HK-2 (cell line): ENCODE data around the gene HPGDS.
"Not testable (repeated sequence)": the region's sequence is repeated elsewhere in the genome, so short reads cannot be mapped to it uniquely, and the experiment has no call there.

ENCODE experiments used
- DNase-seq: peaks from one replicate; pipeline ENCODE4 v3.0.0-alpha.2; 2018; ENCODE audit not compliant: unreplicated experiment

Gene HPGDS

DNA sequence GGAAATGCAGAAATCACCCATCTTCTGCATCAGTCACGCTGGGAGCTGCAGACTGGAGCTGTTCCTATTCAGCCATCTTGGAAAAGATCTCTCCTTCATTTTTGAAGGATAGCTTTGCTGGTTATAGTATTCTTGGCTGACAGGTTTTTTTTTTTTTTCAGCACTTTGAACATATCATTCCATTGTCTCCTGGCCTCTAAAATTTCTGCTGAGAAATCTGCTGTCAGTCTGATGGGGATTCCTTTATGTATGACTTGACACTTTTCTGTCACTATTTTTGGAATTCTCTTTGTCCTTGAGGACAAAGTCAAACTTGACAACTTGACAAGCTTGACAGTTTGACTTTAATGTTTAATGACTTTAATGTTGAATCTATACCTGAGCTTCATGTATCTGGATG, 16.8 kb downstream of the HPGDS start:
- DNase-seq = no peak

DNA sequence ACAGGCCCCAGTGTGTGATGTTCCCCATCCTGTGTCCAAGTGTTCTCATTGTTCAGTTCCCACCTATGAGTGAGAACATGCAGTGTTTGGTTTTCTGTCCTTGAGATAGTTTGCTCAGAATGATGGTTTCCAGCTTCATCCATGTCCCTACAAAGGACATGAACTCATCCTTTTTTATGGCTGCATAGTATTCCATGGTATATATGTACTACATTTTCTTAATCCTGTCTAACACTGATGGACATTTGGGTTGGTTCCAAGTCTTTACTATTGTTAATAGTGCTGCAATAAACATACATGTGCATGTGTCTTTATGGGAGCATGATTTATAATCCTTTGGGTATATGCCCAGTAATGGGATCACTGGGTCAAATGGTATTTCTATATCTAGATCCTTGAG, 22.7 kb downstream of the HPGDS start:
- DNase-seq = not testable (repeated sequence)

DNA sequence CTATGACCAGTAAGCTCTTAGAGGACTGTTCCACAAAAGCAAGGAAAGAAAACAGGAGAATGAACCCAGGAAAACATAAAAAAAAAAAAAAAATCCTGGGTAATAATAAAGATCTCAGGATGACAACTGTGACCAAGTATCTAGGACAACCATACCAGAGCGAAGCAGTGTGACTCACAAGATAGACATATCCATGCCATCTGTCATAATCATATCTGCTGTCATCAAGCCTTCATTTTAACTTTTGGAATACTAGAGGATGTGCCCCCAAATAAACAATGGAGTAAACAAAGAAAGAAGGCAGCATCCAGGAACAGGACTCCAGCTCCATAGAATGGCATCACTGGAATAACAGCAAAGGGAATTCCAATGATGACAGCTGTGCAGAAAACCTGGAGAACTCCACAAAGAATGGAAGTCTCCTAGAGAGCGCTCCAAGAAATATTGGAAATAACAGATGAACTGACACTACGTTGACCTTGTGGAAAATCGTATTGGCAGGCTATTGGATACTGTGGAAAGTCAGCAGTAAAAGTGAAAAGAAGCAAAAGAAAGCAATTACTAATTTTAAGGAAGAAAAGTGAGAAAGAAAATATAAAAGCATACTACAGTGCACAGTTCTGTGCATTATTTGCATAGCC, 35.3 kb downstream of the HPGDS start:
- DNase-seq = no peak

DNA sequence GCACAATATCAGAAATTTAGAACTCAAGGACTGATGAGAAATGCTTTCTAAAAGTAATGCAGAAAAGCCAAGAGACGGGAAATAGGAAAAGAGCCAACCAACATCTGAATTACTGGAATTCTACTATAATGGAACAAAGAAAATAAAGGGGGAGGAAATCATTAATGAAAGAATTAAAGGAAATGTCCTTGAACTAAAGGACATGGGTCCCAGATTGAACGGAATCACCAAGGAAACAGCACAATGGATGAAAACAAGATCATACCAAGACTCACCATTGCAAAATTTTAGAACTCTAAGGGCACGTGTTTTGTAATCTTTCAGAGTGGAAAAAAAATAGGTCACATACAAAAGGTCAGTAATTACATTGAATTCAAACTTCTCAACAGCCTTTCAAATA, 35.9 kb downstream of the HPGDS start:
- DNase-seq = no peak

DNA sequence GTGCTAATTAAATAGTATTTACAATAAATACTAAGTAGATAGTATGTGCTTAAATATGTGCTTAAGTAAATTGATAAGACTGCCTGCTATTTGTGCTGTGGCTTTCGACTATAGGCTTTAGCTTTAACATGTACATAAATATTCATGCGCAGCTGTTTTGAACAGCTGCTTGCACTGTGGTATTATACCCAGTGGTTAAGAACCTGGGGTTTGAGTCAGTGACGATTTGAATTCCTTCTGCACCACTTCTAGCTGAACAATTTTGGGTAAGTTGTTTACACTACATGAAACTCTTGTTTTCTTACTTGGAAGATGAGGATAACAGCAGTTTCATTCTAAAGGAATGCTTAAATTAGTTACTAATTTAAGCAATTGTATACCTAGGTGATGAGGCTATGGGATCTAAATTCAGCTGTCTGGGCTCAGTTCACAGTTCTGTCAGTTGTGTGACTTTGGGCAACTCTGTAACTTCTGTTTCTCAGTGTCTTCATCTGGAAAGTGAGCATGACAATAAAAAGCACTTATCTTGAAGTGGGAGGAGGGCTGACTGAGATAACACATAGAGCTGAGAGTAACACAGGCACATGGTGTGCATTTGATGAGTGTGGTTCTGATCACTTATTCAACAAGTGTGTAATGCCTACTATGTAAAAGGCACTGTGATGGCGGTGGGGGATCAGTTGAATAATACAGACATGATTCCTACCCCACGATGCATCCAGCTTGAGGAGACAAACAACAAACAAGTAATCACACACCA, 37.0 kb downstream of the HPGDS start:
- no peak for DNase-seq

DNA sequence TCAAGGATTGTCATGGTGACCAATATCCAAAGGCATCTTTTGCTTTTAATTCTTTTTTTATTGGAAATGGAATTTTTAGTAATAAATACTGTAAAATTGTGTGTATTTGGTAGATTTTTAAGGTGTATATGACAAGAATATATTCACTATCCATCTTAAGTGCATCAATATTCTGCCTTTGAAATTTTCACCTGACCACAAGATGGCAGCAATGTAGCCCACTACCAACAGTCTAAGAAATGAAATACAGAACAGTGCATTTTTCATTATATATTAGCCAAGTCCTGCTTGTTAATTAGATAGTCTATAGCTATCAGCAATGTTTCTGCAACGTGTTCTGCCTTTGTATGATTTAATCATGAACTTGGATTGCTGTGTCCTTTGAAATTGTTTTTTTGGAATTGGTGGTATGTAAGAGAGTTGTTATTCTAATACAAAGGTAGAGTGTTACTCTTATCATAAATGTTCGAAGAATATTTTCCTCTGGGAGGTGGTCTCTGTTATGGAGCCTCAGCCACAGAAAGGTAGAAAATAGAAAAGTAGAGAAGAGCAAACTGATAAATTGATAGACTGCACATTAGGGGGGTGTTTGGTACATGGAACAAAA, 38.2 kb downstream of the HPGDS start:
- no peak for DNase-seq

DNA sequence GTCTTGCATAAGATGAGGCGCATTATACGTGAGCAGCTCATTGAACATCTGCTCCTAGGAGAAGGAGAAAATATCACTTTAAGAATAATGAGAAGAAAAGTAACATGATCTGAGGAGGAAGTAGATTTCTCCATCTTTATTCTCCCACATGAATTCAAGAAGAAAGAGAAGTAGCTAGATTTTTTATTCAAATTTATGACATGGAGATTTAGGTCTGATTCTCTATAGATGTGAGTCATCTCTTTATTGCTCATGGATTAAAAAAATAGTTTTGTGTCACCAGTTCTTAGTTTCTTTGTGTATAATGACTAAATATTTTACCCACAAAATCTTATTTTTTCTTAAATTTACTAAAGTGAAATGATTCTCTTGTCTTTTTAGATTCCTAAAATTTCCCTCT, 40.4 kb downstream of the HPGDS start:
- DNase-seq = no peak

DNA sequence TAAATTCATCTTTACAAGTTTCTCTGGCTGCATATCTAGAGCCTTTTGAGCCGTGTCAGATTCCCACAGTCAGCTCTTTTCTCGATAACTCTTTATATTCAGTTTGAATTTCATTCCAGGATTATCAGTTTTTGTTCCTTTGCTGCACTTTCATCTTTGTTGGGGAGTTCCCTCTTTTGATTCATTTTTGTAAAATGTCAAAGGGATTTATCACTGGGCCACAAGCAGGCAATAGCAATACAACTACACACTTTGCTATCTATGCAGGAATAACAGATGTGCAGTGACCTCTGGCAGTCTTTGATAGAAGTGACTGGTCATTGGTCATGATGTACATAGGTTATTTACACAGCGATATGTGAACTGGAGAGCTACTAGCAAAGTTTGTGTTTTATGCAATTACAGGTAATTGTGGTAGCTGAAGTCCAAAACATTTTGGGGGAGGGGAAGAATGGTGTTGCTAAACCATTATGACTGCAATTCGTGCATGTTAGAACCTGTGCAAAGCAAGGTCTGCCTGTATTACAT, 43.8 kb downstream of the HPGDS start:
- DNase-seq = no peak

DNA sequence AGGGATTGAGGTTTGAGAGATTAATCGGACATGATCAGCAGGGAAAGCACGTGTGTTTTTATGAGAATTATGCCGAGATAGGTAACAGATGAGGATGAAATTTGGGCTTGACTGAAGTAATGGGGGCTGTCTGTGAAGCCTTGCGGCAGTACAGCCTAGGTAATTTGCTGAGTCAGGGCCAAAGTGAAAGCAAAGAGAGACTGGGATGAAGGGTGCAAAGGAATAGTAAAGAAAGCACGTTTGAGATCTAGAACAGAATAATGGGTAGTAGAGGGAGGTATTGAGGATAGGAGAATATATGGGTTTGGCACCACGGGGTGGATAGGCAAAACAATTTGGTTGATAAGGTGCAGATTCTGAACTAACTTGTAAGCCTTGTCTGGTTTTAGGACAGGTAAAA, 47.2 kb downstream of the HPGDS start:
- DNase-seq = not testable (repeated sequence)

DNA sequence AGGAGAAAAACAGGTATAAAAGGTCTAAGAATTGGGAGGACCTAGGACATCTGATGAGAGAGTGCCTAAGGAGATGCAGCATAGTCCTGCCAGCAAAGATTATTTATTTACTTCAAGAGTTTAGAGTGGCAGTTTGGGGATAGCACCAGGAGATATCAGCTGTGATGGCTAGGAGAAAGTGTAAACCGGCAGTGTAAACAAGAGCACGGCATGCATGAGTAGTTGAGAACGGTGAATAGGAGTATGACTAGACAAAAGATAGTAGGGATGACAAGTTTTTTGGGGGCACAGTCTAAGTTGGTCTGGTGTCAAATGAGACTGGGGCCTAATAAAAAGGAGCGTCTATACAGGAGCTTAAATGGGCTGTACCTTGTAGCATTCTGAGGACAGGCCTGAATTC, 48.7 kb downstream of the HPGDS start:
- DNase-seq = not testable (repeated sequence)

DNA sequence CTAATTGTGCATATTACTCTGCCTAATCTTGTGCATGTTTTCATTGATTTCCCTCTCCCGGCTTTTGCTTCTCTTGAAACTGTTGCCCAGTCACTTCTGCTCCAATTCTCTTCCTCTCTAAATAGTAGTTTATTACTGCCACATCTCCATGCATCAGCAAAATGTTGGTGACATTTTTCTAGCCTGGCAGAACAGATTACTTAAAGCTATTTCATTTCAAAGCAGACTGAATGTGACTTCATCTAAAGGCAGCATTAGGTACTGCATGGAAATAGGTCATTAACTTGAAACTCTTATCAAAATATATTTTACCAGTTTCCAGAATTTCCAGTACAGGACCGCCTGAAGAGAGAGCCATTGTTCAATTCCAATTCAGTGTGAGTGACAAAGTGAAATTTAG, 52.4 kb downstream of the HPGDS start:
- no peak for DNase-seq

DNA sequence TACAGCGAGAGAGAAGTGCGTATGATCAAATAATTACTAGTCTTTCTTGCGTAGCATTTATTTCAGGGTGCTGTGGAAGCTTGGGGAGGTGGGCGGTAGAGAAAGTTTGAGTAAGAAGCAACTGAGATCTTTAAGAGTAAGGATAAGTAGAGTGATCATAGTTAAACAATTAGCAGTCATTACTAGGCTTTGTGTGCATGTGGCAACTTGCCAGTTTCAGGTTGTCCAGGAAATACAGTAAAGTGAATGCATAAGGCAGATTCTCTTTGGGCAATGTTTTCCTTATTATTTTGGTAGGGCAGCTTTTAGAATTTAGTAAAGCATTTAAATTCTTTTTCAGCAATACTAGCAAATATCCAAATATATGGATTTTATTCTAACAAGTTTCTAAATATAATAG, 57.0 kb downstream of the HPGDS start:
- no peak for DNase-seq

DNA sequence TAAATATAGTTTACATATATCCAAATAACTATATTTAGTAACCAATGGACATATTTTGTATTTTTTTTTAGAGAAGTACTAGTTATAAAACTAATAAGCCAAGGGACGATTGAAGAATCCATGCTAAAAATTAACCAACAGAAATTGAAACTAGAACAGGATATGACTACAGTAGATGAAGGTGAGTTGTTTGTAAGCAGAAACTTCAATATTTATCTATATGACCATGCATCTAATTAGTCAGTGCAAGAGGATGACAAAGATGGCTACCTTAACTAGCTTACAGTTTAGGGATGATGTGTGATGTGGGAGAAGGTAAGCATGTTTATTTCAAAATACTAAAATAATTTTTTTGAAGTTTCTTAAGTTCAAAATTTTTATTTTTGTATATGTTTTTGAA, 57.7 kb downstream of the HPGDS start:
- no peak for DNase-seq

DNA sequence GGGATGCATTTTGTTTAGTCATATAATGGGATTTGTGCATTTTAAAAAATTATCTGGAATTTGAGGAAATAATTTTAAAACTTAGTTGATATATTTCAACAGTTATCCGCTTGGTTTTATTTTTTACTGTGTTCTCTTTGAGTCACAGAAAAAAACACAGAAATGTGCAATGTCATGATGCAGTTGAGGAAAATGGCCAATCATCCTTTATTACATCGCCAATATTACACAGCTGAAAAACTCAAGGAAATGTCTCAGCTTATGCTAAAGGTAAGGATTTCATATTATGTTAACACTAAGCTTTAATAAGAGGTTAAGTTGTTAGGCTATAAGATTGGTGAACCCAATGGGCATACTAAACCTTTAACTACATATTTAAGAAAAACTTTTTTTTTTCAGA, 63.9 kb downstream of the HPGDS start:
- no peak for DNase-seq

DNA sequence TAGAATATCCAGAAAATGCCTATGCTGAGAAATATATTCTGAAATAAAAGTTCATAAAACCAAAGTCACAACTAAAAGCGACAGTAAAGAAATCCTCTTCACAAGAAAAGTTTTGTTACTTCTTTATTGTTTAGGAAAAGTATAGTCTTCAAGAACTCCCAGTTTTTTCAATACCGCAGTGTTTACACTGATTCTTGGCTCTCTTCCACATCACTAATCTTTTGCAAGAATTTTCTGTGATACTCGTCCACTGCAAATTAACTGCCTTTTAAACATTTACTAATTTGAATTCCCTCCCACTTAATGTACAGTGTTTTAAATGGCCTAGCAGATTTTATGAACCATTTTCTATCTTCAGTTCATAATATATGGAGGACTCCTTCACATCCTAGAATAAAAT, 65.1 kb downstream of the HPGDS start:
- no peak for DNase-seq

DNA sequence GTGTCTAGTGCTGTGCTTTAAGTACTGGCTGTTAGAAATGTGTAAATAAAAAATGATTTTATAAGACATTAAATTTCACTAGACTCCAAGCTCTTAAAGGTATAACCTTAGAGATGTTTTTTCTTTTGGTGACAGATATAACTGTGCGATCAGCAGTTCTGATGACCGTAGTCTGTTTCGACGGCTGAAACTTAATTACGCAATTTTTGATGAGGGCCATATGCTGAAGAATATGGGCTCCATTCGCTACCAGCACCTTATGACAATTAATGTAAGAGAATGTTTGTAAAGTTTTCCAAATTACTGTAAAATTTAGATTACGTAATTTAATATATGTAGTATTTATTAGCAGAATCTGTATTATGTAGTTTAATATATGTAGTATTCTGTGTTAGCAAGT, 66.4 kb downstream of the HPGDS start:
- DNase-seq = no peak

DNA sequence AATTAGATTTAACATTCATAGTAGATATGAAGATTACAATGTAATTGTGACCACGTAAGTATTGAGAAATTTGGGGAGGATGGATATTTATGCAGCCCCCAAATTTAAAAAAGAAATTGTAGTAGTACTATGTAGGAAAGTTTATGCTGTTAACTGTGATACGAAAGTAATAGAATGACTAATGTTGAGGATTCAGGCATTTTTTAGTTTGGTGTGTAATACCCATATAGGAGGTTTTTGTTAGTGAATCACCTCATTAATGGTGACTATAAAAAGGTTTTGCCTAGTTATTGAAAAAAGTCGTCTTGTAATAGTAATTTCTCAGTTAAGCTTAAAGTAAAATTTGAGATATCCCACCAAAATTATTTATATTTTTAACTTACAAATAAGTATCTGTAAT, 67.7 kb downstream of the HPGDS start:
- DNase-seq = no peak

DNA sequence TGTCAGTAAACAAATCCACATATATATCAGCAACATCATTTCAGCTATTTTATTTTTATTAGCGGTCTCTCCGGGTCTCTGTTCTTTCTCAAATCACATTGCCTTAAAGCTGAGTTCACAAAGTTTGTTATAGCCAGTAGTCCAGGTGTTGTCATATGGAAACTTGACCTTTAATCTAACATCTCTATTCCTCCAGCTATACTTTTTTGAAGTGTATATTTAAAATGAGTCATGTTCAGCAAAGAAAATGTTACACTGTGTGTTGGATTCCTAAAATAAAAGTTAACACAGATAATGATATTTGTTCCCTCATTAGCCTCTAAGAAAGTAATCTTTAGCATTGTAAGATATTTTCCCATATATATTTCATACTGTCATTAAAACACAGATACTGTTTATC, 71.4 kb downstream of the HPGDS start:
- DNase-seq = no peak

DNA sequence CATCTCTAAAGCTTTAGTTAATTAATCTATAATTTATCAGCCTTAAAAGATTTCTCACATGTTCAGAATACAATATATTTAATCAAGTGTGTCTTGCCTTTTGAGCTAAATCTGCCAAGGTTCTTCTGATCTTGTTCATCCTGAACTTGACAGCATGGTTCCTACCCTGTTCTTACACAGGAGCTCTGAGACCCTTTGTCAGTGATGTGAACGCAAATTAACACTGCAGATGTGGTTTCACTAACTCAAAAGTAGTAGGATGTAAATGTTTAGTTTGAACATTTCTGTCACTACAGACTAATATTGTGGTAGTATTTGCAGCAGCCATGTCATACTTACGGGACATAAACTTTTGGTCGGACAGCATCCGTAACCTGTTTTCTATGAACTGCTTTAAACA, 75.6 kb downstream of the HPGDS start:
- no peak for DNase-seq

DNA sequence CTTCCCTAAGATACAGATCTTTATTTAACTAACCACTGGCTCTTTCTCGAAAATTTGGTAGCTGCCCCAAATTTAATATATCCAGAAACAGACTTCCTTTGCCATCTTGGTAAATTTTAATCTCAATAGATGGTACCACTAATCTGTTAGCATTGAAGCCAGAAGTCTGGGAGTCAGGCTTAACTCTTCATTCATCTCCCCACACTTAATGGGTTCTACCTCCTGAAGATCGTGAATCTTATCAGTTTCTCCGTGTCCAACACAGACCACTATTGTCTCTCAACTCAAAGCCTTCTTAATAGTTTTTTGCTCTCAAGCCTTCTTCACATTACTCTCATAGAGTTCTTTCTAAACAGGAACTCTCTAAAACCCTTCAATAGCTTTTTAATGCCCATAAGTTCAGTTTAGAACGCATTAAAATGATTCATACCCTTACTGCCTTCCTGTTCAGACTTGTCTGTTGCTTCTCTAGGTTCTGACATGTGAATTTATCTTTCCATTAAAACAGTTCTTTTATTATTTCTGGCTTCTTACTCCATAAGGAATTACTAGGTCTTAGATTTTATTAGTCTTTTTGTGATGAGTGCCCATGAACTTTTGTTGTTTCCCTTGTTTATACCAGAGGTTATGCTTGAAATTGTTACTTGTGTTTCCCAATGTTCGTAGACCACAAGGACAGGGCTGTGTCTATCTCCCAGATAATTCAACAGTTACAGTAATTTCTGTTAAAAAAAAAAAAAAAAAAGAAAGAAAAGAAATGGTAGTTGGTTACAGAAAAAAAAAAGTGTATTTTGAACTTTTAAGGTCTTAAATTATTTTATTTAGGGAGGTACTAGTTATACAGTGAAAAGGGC, 80.2 kb downstream of the HPGDS start:
- DNase-seq = no peak

DNA sequence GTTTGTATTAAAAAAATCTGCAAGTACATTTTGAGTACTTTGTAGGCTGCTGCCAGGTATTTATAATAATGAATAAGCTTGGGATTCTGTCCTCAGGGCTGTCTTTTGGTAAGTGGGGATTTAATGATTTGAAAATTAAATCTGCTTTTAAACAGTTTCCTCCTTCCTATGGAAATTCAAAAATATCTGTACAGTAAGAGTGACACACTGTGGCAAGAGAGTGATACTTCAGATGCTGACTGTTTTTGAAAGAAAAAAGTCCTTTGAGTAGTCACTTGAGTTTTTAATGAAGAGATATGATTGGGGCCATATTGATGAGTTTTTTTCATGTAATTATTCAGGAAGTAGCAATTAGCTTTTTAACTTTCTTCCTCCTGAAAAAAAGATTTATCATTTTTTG, 85.8 kb downstream of the HPGDS start:
- no peak for DNase-seq

DNA sequence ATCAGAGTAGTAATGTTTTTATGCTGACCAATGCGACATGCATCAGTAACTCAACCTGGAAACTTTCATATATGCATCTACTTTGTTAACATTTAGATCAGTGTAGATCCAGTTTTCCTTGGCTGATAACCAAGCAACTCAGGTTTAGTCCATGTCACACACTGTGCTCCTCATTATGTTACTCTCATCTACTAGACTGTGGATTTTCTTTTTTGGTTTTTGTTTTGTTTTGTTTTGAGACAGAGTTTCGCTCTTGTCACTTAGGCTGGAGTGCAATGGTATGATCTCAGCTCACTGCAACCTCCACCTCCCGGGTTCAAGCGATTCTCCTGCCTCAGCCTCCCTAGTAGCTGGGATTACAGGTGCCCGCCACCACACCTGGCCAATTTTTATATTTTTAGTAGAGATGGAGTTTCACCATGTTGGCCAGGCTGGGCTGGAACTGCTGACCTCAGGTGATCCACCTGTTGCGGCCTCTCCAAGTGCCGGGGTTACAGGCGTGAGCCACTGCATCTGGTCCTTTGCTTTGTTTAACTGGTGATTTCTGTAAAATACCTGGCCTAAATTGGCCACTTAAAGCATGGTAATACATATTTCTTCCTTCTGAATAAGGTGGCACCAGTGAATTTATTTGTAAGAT, 86.4 kb downstream of the HPGDS start:
- DNase-seq = no peak
